Transverse colon (tissue), 4 donors: ENCODE results near the gene AMMECR1.

Experiments used
- EP300 ChIP-seq: sonication (generic); formaldehyde crosslinking; IDR thresholded peaks from one replicate; pipeline ENCODE4 v1.6.1; 2017; ENCODE audit warnings: antibody characterized with exemption, low read depth
- POLR2A ChIP-seq: fragments of 450-650 bp; IDR thresholded peaks from one replicate; pipeline ENCODE4 v1.6.1; 2016; ENCODE audit warnings: antibody characterized with exemption, mild to moderate bottlenecking, moderate library complexity
- POLR2AphosphoS5 ChIP-seq, 3 donors: sonication (generic); formaldehyde crosslinking; IDR thresholded peaks; one replicate each; pipeline ENCODE4 v1.6.1; 2016; ENCODE audit warnings: antibody characterized with exemption in 3 of 3
- TF ChIP-seq, protein P1 (sequence below), 5 experiments: fragments of 200-600 bp in 3 of 5; fragments of 450-650 bp in 2 of 5; sonication (generic) in 3 of 5; IDR thresholded peaks; 1 replicate in 2 of 5; 2 replicates in 3 of 5; pipeline ENCODE4 v1.5.1; 2016 to 2017; ENCODE audit warnings: antibody characterized with exemption in 5 of 5, inconsistent platforms in 3 of 5, mild to moderate bottlenecking in 2 of 5, moderate library complexity in 1 of 5

GRCh38 chrX:110321670-110322069 is 3.8 kb upstream of the AMMECR1 start:
- no peak for TF ChIP-seq EP300
- TF ChIP-seq, protein P1, sequence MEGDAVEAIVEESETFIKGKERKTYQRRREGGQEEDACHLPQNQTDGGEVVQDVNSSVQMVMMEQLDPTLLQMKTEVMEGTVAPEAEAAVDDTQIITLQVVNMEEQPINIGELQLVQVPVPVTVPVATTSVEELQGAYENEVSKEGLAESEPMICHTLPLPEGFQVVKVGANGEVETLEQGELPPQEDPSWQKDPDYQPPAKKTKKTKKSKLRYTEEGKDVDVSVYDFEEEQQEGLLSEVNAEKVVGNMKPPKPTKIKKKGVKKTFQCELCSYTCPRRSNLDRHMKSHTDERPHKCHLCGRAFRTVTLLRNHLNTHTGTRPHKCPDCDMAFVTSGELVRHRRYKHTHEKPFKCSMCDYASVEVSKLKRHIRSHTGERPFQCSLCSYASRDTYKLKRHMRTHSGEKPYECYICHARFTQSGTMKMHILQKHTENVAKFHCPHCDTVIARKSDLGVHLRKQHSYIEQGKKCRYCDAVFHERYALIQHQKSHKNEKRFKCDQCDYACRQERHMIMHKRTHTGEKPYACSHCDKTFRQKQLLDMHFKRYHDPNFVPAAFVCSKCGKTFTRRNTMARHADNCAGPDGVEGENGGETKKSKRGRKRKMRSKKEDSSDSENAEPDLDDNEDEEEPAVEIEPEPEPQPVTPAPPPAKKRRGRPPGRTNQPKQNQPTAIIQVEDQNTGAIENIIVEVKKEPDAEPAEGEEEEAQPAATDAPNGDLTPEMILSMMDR (IDR thresholded peaks at IDR 0.05): no peak
- no peak for TF ChIP-seq POLR2A
- no peak for TF ChIP-seq POLR2AphosphoS5 (IDR thresholded peaks at IDR 0.05)
